ENCODE results near the gene PEAK3.

Gene PEAK3

DNA sequence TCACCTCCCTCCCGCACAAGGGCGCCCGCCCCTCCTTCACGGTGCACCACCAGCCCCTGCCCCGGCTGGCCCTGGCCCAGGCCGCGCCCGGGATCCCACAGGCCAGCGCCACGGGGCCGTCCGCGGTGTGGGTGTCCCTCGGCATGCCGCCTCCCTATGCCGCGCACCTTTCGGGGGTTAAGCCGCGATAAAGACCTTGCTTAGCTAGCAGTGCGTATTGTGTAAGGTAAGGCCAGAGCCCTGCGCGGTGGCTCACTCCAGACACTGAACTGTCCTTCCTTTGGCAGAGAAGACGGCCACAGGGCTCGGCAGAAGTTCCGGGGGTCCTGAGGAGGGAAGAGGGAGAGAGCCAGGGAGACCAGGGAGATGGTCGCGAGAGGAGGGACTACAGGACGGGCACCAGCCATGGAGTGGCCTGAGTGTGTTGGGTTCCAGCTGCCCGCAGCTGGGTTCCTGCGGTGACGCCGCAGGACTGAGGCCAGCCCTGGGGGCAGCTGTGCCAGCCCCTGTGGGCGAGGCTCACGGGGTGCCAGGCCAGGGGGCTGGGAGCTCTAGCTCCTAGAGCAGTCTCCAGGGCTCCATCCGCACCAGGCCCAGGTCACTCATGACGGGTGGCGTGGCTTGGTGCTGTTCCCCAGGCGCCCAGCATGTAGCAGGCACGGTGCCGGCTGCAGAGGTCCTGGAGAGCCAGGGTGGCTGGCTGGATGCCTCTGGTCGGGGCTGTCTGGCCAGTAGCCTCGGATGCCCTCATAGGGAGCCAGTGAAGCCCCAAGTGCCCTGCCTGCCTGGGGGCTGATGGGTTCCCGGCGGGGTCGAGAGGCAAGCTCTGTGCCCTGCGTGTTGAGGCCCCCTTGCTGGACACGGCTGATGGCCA lies 53.6 kb downstream of the PEAK3 start:
- H3K4me3 ChIP-seq (ENCODE audit: low read depth, low read length): no peak overlapping the region
- TF ChIP-seq, protein P1, sequence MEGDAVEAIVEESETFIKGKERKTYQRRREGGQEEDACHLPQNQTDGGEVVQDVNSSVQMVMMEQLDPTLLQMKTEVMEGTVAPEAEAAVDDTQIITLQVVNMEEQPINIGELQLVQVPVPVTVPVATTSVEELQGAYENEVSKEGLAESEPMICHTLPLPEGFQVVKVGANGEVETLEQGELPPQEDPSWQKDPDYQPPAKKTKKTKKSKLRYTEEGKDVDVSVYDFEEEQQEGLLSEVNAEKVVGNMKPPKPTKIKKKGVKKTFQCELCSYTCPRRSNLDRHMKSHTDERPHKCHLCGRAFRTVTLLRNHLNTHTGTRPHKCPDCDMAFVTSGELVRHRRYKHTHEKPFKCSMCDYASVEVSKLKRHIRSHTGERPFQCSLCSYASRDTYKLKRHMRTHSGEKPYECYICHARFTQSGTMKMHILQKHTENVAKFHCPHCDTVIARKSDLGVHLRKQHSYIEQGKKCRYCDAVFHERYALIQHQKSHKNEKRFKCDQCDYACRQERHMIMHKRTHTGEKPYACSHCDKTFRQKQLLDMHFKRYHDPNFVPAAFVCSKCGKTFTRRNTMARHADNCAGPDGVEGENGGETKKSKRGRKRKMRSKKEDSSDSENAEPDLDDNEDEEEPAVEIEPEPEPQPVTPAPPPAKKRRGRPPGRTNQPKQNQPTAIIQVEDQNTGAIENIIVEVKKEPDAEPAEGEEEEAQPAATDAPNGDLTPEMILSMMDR (IDR thresholded peaks at IDR 0.05; ENCODE audit: borderline replicate concordance, insufficient read depth, low read depth, low read length): no peak

DNA sequence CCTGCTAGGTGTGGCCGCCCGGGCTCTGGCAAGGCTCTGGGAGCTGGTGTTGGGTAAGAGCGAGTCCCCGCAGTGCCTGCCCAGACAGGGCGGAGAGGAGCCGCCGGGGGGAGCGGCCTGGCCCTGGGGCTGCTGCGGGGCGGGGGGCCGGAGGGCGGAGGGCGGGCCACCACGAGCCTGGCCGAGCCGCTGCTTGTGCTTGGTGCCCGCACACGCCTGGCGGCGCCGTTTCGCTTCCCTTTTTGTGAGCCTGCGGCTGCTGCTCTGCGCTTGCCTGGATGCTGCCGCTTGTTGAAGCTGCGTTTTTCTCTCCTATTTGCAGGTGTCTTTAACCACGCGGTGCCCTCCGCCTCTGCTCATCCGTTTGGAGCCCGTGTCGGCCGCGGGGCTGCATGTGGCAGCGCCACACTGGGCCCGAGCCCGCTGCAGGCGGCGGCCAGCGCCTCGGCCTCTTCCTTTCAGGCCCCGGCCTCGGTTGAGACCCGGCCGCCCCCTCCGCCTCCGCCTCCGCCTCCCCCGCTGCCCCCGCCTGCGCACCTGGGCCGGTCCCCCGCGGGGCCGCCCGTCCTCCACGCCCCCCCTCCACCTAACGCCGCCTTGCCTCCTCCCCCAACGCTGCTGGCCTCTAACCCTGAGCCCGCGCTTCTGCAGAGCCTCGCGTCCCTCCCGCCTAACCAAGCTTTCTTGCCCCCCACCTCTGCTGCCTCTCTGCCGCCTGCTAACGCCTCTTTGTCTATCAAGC lies 54.4 kb downstream of the PEAK3 start:
- TF ChIP-seq, protein P1 (IDR thresholded peaks at IDR 0.05; ENCODE audit: borderline replicate concordance, insufficient read depth, low read depth, low read length): peak; percentile 15; the same call in 1 of the 2 replicates
- no peak overlapping the region for H3K4me3 ChIP-seq (ENCODE audit: low read depth, low read length)

DNA sequence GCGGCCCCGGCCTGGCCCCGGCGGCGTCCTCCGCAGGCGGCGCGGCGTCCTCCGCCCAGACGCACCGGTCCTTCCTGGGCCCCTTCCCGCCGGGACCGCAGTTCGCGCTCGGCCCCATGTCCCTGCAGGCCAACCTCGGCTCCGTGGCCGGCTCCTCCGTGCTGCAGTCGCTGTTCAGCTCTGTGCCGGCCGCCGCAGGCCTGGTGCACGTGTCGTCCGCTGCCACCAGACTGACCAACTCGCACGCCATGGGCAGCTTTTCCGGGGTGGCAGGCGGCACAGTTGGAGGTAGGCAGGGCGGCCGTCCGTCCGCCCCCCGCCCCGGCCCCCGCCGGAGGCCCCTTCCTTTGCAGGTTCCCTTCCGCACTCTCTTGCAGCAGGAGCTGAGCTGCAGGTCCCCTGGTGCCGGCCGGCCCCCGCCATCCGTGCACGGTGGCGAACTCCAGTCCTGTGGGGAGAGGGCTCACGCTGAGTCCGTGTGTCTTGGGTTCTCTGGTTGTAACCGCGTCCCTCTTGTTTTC lies 55.1 kb downstream of the PEAK3 start:
- TF ChIP-seq, protein P1 (IDR thresholded peaks at IDR 0.05; ENCODE audit: borderline replicate concordance, insufficient read depth, low read depth, low read length): no peak
- no peak overlapping the region for H3K4me3 ChIP-seq (ENCODE audit: low read depth, low read length)

DNA sequence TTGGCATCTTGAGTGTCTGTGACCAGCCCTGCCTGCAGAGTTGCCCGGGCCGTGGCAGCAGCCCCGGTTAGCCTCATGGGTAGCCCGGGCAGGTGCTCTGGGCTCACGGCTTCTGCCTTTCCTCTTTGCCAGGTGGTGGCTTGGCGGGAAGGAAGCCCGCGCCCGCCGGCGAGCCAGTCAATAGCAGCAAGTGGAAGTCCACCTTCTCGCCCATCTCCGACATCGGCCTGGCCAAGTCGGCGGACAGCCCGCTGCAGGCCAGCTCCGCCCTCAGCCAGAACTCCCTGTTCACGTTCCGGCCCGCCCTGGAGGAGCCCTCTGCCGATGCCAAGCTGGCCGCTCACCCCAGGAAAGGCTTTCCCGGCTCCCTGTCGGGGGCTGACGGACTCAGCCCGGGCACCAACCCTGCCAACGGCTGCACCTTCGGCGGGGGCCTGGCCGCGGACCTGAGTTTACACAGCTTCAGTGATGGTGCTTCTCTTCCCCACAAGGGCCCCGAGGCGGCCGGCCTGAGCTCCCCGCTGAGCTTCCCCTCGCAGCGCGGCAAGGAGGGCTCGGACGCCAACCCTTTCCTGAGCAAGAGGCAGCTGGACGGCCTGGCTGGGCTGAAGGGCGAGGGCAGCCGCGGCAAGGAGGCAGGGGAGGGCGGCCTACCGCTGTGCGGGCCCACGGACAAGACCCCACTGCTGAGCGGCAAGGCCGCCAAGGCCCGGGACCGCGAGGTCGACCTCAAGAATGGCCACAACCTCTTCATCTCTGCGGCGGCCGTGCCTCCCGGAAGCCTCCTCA lies 55.7 kb downstream of the PEAK3 start:
- no peak overlapping the region for H3K4me3 ChIP-seq (ENCODE audit: low read depth, low read length)
- TF ChIP-seq, protein P1 (IDR thresholded peaks at IDR 0.05; ENCODE audit: borderline replicate concordance, insufficient read depth, low read depth, low read length): no peak

DNA sequence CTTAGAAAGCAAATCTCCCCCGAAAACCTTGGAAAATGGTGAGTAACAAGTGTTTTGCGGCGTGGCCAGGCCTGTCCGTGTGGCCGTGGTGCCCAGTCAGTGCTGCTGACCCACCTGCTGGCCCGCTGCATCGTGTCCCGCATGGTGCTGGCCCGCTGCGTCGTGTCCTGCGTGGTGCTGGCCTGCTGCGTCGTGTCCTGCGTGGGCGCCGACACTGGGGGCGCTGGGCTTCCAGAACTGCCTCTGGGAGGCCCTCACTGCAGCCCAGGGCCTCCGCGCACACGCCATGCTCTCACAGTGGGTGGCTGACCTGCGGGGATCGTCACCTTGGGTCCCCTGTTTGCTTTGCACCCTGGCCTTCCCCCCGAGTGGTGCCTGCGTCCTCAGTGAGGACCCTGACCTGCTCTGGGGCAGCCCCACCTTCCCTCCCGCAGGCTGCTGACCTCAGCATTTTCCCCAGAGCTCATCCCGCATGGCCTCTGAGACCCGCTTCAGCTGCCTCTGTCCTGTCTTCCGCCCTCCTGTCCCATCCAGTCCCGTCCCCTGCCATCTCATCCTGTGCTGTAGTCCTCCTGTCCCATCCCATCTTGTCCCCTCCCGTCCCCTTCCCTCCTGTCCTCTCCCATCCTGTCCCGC lies 56.4 kb downstream of the PEAK3 start:
- H3K4me3 ChIP-seq (ENCODE audit: low read depth, low read length): no peak overlapping the region
- TF ChIP-seq, protein P1 (IDR thresholded peaks at IDR 0.05; ENCODE audit: borderline replicate concordance, insufficient read depth, low read depth, low read length): no peak

DNA sequence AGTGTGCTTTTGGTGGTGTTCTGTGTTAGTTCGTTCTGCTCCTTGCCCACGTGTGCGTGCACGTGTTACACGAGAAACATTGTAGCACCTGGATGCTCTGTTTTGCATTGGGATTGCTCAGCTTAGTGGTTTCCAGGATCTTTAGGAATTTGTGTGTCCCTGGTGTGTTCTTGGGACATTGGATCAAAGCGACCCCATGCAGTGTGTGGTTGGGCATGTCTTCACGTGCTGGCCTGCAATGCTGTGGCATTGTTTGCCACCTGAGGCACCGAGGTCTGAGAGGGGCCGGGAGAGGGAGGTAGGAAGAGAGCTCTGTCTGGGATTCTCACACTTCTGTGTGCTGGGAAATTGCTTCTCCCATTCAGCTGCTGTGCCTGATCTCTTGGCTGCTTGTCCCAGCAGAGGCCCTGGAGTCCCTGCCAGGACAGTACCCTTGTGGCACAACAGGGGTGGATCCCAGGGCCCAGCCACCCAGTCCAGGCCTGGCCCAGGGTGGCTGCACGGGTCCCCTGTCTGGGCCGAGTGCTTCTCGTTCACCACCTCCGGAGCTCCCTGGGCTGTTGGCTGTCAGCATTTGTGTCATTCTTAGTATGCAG lies 57.1 kb downstream of the PEAK3 start:
- TF ChIP-seq, protein P1 (IDR thresholded peaks at IDR 0.05; ENCODE audit: borderline replicate concordance, insufficient read depth, low read depth, low read length): no peak
- no peak overlapping the region for H3K4me3 ChIP-seq (ENCODE audit: low read depth, low read length)

Data from GM12875 (cell line).